OCI-LY3 (cell line): ENCODE measurements around the gene CGN.

Experiments used
- CTCF ChIP-seq: fragments of 200-600, 300-600 bp; sonication (generic); IDR thresholded peaks from 2 replicates; pipeline ENCODE4 v1.5.1; 2014; ENCODE audit warnings: antibody characterized with exemption, low read length, low read depth
- EZH2phosphoT487 ChIP-seq: fragments of 200-600 bp; shearing (Covaris generic); IDR thresholded peaks from 2 replicates; pipeline ENCODE4 v1.6.1; 2018; ENCODE audit warnings: antibody characterized with exemption, mixed run types, low read depth

- TF ChIP-seq CTCF = no peak
- no peak for TF ChIP-seq EZH2phosphoT487
Observed at GRCh38 chr1:151504252-151504651, 6.9 kb upstream of the CGN start.
